CD4-positive, alpha-beta T cell treated with Interleukin-12 subunit alpha and Interleukin-12 subunit beta, for 1 hour (primary cell): ENCODE data around the gene RPS6KC1.

Source experiments
- DNase-seq: peaks from one replicate; pipeline ENCODE4 v3.0.0-alpha.2; 2020

RPS6KC1 gene

GRCh38 chr1:213249395-213249794 lies 198.4 kb downstream of the RPS6KC1 start:
- no peak for DNase-seq

GRCh38 chr1:213250041-213250440 lies 199.0 kb downstream of the RPS6KC1 start:
- no peak for DNase-seq

GRCh38 chr1:213250446-213250845 lies 199.4 kb downstream of the RPS6KC1 start:
- DNase-seq, result no peak

GRCh38 chr1:213251972-213252371 lies 200.9 kb downstream of the RPS6KC1 start:
- no peak for DNase-seq

- no peak for DNase-seq
Observed at GRCh38 chr1:213256438-213257087, 205.5 kb downstream of the RPS6KC1 start.

- no peak for DNase-seq
Observed at GRCh38 chr1:213260311-213261075, 209.5 kb downstream of the RPS6KC1 start.

GRCh38 chr1:213264531-213264930 lies 213.5 kb downstream of the RPS6KC1 start:
- no peak for DNase-seq

GRCh38 chr1:213266983-213267772 lies 216.1 kb downstream of the RPS6KC1 start:
- no peak for DNase-seq

GRCh38 chr1:213268221-213268620 lies 217.2 kb downstream of the RPS6KC1 start:
- DNase-seq, result no peak

GRCh38 chr1:213269829-213270228 lies 218.8 kb downstream of the RPS6KC1 start:
- DNase-seq, result no peak

- DNase-seq, result no peak
Observed at GRCh38 chr1:213273546-213273945, 222.5 kb downstream of the RPS6KC1 start.

- no peak for DNase-seq
Observed at GRCh38 chr1:213274140-213274539, 223.1 kb downstream of the RPS6KC1 start.

GRCh38 chr1:213275293-213275692 lies 224.3 kb downstream of the RPS6KC1 start:
- DNase-seq, result no peak

- no peak for DNase-seq
Observed at GRCh38 chr1:213276236-213276635, 225.2 kb downstream of the RPS6KC1 start.

- DNase-seq, result no peak
Observed at GRCh38 chr1:213277036-213277435, 226.0 kb downstream of the RPS6KC1 start.

GRCh38 chr1:213279410-213279809 lies 228.4 kb downstream of the RPS6KC1 start:
- DNase-seq, result no peak

GRCh38 chr1:213281640-213282301 lies 230.7 kb downstream of the RPS6KC1 start:
- DNase-seq, result no peak

GRCh38 chr1:213284626-213285025 lies 233.6 kb downstream of the RPS6KC1 start:
- DNase-seq, result no peak

- DNase-seq, result no peak
Observed at GRCh38 chr1:213286235-213286634, 235.2 kb downstream of the RPS6KC1 start.

GRCh38 chr1:213287987-213288386 lies 236.9 kb downstream of the RPS6KC1 start:
- no peak for DNase-seq

- DNase-seq, result no peak
Observed at GRCh38 chr1:213291526-213291925, 240.5 kb downstream of the RPS6KC1 start.

GRCh38 chr1:213292614-213293013 lies 241.6 kb downstream of the RPS6KC1 start:
- no peak for DNase-seq

GRCh38 chr1:213295860-213296259 lies 244.8 kb downstream of the RPS6KC1 start:
- no peak for DNase-seq
